NCI-H748 (cell line): ENCODE results near the gene NUB1.

ENCODE experiments used
- DNase-seq: peaks from one replicate; lab custom pipeline; 2025; ENCODE audit not compliant: unreplicated experiment; lab: John Stamatoyannopoulos, UW

NUB1 gene

GRCh38 chr7:151387161-151388006 lies 45.8 kb downstream of the NUB1 start:
- no peak for DNase-seq

- DNase-seq = no peak
Measured at GRCh38 chr7:151388007-151388297, 46.3 kb downstream of the NUB1 start.

- no peak for DNase-seq
Measured at GRCh38 chr7:151388430-151388829, 46.8 kb downstream of the NUB1 start.

- no peak for DNase-seq
Measured at GRCh38 chr7:151389096-151389767, 47.6 kb downstream of the NUB1 start.

- no peak for DNase-seq
Measured at GRCh38 chr7:151389768-151390597, 48.4 kb downstream of the NUB1 start.

- no peak for DNase-seq
Measured at GRCh38 chr7:151390598-151391357, 49.2 kb downstream of the NUB1 start.

GRCh38 chr7:151391358-151391730 lies 49.7 kb downstream of the NUB1 start:
- DNase-seq = no peak

GRCh38 chr7:151392002-151392401 lies 50.4 kb downstream of the NUB1 start:
- DNase-seq = no peak

- DNase-seq = no peak
Measured at GRCh38 chr7:151392426-151392825, 50.8 kb downstream of the NUB1 start.

- no peak for DNase-seq
Measured at GRCh38 chr7:151393031-151393977, 51.7 kb downstream of the NUB1 start.

- no peak for DNase-seq
Measured at GRCh38 chr7:151394076-151395035, 52.7 kb downstream of the NUB1 start.

GRCh38 chr7:151395036-151395367 lies 53.4 kb downstream of the NUB1 start:
- DNase-seq = peak; percentile 13

GRCh38 chr7:151396328-151396970 lies 54.8 kb downstream of the NUB1 start:
- no peak for DNase-seq

GRCh38 chr7:151397026-151397425 lies 55.4 kb downstream of the NUB1 start:
- DNase-seq = no peak

GRCh38 chr7:151398446-151399304 lies 57.1 kb downstream of the NUB1 start:
- no peak for DNase-seq

GRCh38 chr7:151399305-151399601 lies 57.6 kb downstream of the NUB1 start:
- DNase-seq = no peak

GRCh38 chr7:151399906-151400305 lies 58.3 kb downstream of the NUB1 start:
- DNase-seq = no peak
